DOHH2 (cell line): Measurements from ENCODE around the gene ATP1A1.

Source experiments
- EZH2phosphoT487 ChIP-seq: fragments of 200-600 bp; sonication (generic); IDR thresholded peaks from 2 replicates; pipeline ENCODE4 v1.6.1; 2017; ENCODE audit warnings: borderline replicate concordance, mild to moderate bottlenecking, antibody characterized with exemption, low read length, moderate library complexity, mixed read lengths
- TF ChIP-seq, protein P1 (sequence below): fragments of 200-600 bp; sonication (generic); IDR thresholded peaks from one replicate; pipeline ENCODE4 v1.5.1; 2014; ENCODE audit warnings: antibody characterized with exemption, mild to moderate bottlenecking, low read depth, low read length; ENCODE audit not compliant: poor library complexity, severe bottlenecking

DNA sequence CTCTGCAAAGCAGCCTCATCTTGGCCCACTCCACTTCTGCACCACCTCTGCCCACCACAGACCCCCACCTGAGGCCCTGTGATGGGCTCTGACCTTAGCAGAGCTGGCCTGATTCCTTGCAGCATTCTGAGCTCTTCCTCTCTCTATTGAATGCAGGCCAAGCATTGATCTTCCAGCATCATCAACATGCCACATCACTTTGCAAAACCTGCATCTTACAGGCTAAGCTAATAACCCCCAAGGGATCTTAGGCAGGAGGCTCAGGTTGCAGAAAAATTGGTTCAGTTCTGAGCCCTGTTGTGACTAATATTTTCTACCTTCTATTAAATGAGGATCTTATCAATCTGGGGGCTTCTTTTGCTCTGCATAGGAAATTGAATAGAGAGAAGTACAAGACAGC, 78.7 kb downstream of the ATP1A1 start:
- TF ChIP-seq, protein P1, sequence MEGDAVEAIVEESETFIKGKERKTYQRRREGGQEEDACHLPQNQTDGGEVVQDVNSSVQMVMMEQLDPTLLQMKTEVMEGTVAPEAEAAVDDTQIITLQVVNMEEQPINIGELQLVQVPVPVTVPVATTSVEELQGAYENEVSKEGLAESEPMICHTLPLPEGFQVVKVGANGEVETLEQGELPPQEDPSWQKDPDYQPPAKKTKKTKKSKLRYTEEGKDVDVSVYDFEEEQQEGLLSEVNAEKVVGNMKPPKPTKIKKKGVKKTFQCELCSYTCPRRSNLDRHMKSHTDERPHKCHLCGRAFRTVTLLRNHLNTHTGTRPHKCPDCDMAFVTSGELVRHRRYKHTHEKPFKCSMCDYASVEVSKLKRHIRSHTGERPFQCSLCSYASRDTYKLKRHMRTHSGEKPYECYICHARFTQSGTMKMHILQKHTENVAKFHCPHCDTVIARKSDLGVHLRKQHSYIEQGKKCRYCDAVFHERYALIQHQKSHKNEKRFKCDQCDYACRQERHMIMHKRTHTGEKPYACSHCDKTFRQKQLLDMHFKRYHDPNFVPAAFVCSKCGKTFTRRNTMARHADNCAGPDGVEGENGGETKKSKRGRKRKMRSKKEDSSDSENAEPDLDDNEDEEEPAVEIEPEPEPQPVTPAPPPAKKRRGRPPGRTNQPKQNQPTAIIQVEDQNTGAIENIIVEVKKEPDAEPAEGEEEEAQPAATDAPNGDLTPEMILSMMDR, result no peak
- no peak for TF ChIP-seq EZH2phosphoT487
